CD4-positive, alpha-beta T cell treated with Interleukin-21 for 1 hour (primary cell): ENCODE measurements around the gene LRP2.
"Not testable (repeated sequence)": the region's sequence is repeated elsewhere in the genome, so short reads cannot be mapped to it uniquely, and the experiment has no call there.

ENCODE experiments used
- DNase-seq: peaks from one replicate; pipeline ENCODE4 v3.0.0-alpha.2; 2020

The LRP2 gene

GRCh38 chr2:169345486-169346437 lies 16.6 kb downstream of the LRP2 start:
- DNase-seq = no peak

GRCh38 chr2:169344736-169345485 lies 17.4 kb downstream of the LRP2 start:
- no peak for DNase-seq

- DNase-seq = no peak
Observed at GRCh38 chr2:169343202-169343601, 19.1 kb downstream of the LRP2 start.

GRCh38 chr2:169339657-169340056 lies 22.7 kb downstream of the LRP2 start:
- DNase-seq = no peak

GRCh38 chr2:169336695-169337094 lies 25.6 kb downstream of the LRP2 start:
- no peak for DNase-seq

- no peak for DNase-seq
Observed at GRCh38 chr2:169330555-169331198, 31.7 kb downstream of the LRP2 start.

- DNase-seq = no peak
Observed at GRCh38 chr2:169329688-169330554, 32.4 kb downstream of the LRP2 start.

GRCh38 chr2:169328785-169329184 lies 33.5 kb downstream of the LRP2 start:
- no peak for DNase-seq

GRCh38 chr2:169327837-169328236 lies 34.5 kb downstream of the LRP2 start:
- DNase-seq = not testable (repeated sequence)

GRCh38 chr2:169325886-169326285 lies 36.4 kb downstream of the LRP2 start:
- not testable (repeated sequence) for DNase-seq

GRCh38 chr2:169324581-169325260 lies 37.6 kb downstream of the LRP2 start:
- no peak for DNase-seq

GRCh38 chr2:169323841-169324240 lies 38.5 kb downstream of the LRP2 start:
- DNase-seq = no peak

- no peak for DNase-seq
Observed at GRCh38 chr2:169320561-169320960, 41.8 kb downstream of the LRP2 start.

GRCh38 chr2:169315357-169315756 lies 47.0 kb downstream of the LRP2 start:
- no peak for DNase-seq

- not testable (repeated sequence) for DNase-seq
Observed at GRCh38 chr2:169308349-169308748, 54.0 kb downstream of the LRP2 start.

- DNase-seq = not testable (repeated sequence)
Observed at GRCh38 chr2:169304689-169305088, 57.6 kb downstream of the LRP2 start.

GRCh38 chr2:169303579-169304305 lies 58.6 kb downstream of the LRP2 start:
- DNase-seq = no peak

- no peak for DNase-seq
Observed at GRCh38 chr2:169302364-169302763, 60.0 kb downstream of the LRP2 start.

GRCh38 chr2:169301596-169302335 lies 60.6 kb downstream of the LRP2 start:
- no peak for DNase-seq
